Measurements from ENCODE around the gene RINL.
A peak's percentile ranks its signal among the peaks of the same experiment; 100 is the strongest.

The RINL gene

GRCh38 chr19:38849860-38850435 is 28.1 kb downstream of the RINL start, which contains the start of gene HNRNPL:
TSS of gene HNRNPL (minus strand) at chr19:38849986. CDS start at chr19:38849966, 20 bp downstream.
- TF ChIP-seq, protein P1, sequence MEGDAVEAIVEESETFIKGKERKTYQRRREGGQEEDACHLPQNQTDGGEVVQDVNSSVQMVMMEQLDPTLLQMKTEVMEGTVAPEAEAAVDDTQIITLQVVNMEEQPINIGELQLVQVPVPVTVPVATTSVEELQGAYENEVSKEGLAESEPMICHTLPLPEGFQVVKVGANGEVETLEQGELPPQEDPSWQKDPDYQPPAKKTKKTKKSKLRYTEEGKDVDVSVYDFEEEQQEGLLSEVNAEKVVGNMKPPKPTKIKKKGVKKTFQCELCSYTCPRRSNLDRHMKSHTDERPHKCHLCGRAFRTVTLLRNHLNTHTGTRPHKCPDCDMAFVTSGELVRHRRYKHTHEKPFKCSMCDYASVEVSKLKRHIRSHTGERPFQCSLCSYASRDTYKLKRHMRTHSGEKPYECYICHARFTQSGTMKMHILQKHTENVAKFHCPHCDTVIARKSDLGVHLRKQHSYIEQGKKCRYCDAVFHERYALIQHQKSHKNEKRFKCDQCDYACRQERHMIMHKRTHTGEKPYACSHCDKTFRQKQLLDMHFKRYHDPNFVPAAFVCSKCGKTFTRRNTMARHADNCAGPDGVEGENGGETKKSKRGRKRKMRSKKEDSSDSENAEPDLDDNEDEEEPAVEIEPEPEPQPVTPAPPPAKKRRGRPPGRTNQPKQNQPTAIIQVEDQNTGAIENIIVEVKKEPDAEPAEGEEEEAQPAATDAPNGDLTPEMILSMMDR (conservative IDR thresholded peaks at IDR 0.05; ENCODE audit: low read depth, low read length): peak; percentile 72
- Histone ChIP-seq H3K36me3 (ENCODE audit: insufficient read depth) (peaks cover 31% of the 10 kb centered on the region; the same call in 1 of the 2 replicates), H3K4me2 (peak within 1 kb of the TSS; percentile 94), H3K27ac (peak within 1 kb of the TSS; percentile 99), H2AFZ (ENCODE audit: low read depth) (peak within 1 kb of the TSS; percentile 42; the same call in 1 of the 2 replicates), H3K79me2 (ENCODE audit: insufficient read depth, low read depth) (peaks cover 47% of the 10 kb centered on the region), H3K27me3 (ENCODE audit: insufficient read depth, low read depth) (no peaks in the 10 kb centered on the region), H3K9ac (peak within 1 kb of the TSS; percentile 100), H3K4me1 (ENCODE audit: low read depth, poor library complexity, severe bottlenecking) (peaks cover 45% of the 10 kb centered on the region), H3K4me3 (IDR thresholded peaks at IDR 0.05; ENCODE audit: insufficient read depth, low read depth, low read length) (peak within 1 kb of the TSS; percentile 39), H4K20me1 (ENCODE audit: insufficient read depth) (no peaks in the 10 kb centered on the region; the same call in 1 of the 2 replicates)

DNA sequence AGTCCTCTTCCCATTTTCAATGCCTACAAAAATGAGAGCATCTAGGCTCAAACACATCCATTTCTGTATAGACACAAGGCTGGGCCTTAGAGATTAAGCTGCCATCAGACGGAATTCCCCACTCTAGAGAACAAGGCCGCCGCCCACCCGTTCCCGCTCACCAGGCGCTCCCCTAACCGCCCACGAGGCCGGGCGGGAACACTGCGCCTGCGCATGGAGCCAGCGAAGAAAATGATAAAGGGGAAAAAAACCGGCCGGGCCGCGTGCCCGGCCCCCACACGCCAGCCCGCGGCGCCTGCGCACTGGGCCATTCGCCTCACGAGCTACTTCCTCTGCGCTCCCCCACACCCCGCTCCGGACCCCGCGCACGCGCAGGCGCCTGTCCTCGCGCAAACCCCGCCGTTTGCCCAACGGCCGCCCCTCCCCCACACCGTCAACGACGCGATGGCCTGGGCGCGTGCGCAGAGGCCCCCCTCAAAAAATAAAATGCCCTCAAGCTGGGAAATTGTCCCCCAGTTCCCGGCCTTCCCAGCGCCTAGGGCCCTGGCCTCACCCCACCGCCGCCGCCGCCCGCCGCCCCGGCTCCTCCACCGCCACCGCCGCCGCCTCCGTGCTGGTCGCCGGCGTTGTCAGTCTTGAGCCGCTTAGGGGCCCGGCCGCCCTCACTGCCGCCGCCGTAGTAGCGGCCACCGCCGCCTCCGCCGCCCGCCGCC is 28.8 kb downstream of the RINL start:
- Histone ChIP-seq H3K4me1 (ENCODE audit: low read depth, poor library complexity, severe bottlenecking) (peaks cover 45% of the 10 kb centered on the region), H3K27ac (peak overlapping the region; percentile 99), H3K4me2 (peak overlapping the region; percentile 84), H4K20me1 (ENCODE audit: insufficient read depth) (no peaks in the 10 kb centered on the region; the same call in 1 of the 2 replicates), H3K9ac (peak overlapping the region; percentile 100), H3K27me3 (ENCODE audit: insufficient read depth, low read depth) (no peaks in the 10 kb centered on the region), H3K79me2 (ENCODE audit: insufficient read depth, low read depth) (peaks cover 53% of the 10 kb centered on the region), H3K36me3 (ENCODE audit: insufficient read depth) (peaks cover 36% of the 10 kb centered on the region; the same call in 1 of the 2 replicates), H2AFZ (ENCODE audit: low read depth) (no peak overlapping the region), H3K4me3 (IDR thresholded peaks at IDR 0.05; ENCODE audit: insufficient read depth, low read depth, low read length) (peak overlapping the region; percentile 38)
- TF ChIP-seq, protein P1 (conservative IDR thresholded peaks at IDR 0.05; ENCODE audit: low read depth, low read length): no peak

DNA sequence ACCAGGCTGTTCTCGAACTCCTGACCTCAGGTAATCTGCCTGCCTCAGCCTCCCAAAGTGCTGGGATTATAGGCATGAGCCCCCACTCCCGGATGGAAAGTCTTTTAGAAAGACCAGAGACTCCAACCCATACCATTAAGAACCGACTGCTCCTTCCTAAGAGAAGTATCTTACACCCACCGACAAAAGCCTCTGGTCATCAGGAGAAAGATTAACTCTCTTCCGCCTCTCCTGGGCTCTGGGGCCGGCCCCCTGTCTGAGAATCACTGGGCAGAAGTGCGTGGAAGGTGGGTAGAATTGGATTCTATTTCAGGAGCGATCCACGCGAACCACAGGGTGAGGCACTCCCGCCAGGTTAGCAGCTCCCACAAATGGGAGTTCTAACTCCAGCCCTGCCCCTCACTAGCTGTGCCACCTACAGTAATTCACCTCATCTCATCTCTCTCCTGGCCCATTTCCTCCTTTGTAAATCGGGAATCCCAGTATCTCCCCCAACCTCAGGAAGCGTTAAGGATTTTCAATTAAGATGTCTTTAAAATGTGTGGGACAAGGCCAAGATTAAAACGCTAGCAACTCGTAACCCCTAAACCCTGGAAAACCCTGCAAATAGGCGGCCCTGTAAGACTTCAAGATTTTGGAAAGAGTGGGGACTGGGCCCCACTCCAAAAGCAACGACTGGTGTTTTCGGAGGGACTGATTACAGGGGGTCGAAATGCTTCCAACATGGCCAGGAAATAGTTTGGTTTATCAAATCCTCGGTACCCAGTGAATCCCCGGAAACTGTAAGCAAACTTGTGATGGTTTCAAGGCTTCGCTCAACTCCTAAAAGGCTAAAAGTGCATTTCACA is 29.6 kb downstream of the RINL start:
- H3K4me2 ChIP-seq: peak overlapping the region; percentile 84
- peaks cover 61% of the 10 kb centered on the region for H3K79me2 ChIP-seq (ENCODE audit: insufficient read depth, low read depth)
- peaks cover 45% of the 10 kb centered on the region for H3K4me1 ChIP-seq (ENCODE audit: low read depth, poor library complexity, severe bottlenecking)
- peaks cover 44% of the 10 kb centered on the region; the same call in 1 of the 2 replicates for H3K36me3 ChIP-seq (ENCODE audit: insufficient read depth)
- TF ChIP-seq, protein P1 (conservative IDR thresholded peaks at IDR 0.05; ENCODE audit: low read depth, low read length): no peak
- peak overlapping the region; percentile 100 for H3K9ac ChIP-seq
- H2AFZ ChIP-seq (ENCODE audit: low read depth): no peak overlapping the region
- H3K27me3 ChIP-seq (ENCODE audit: insufficient read depth, low read depth): no peaks in the 10 kb centered on the region
- H4K20me1 ChIP-seq (ENCODE audit: insufficient read depth): no peaks in the 10 kb centered on the region; the same call in 1 of the 2 replicates
- peak overlapping the region; percentile 38 for H3K4me3 ChIP-seq (IDR thresholded peaks at IDR 0.05; ENCODE audit: insufficient read depth, low read depth, low read length)
- peak overlapping the region; percentile 99 for H3K27ac ChIP-seq

- Histone ChIP-seq H3K4me2 (no peak overlapping the region), H3K27me3 (ENCODE audit: insufficient read depth, low read depth) (no peaks in the 10 kb centered on the region), H3K27ac (no peak overlapping the region), H3K36me3 (ENCODE audit: insufficient read depth) (peaks cover 56% of the 10 kb centered on the region; the same call in 1 of the 2 replicates), H3K4me3 (IDR thresholded peaks at IDR 0.05; ENCODE audit: insufficient read depth, low read depth, low read length) (no peak overlapping the region), H2AFZ (ENCODE audit: low read depth) (no peak overlapping the region), H3K4me1 (ENCODE audit: low read depth, poor library complexity, severe bottlenecking) (peaks cover 35% of the 10 kb centered on the region), H3K79me2 (ENCODE audit: insufficient read depth, low read depth) (peaks cover 78% of the 10 kb centered on the region), H3K9ac (no peak overlapping the region), H4K20me1 (ENCODE audit: insufficient read depth) (no peaks in the 10 kb centered on the region; the same call in 1 of the 2 replicates)
- TF ChIP-seq, protein P1 (conservative IDR thresholded peaks at IDR 0.05; ENCODE audit: low read depth, low read length): no peak
These were observed 32.0 kb downstream of the RINL start for GRCh38 chr19:38846097-38846496.
